Right renal cortex interstitium (tissue), 3 donors: ENCODE data around the gene DNAAF2. TPM values are rescaled to one million over a fixed set of nuclear protein-coding genes. Genes with fewer than 3 reads are reported as not detected.
"Not testable (repeated sequence)": the region's sequence is repeated elsewhere in the genome, so short reads cannot be mapped to it uniquely, and the experiment has no call there.

Experiments used
- DNase-seq, 3 donors: peaks; one replicate each; pipeline ENCODE4 v3.0.0-alpha.2; 2013; ENCODE audit warnings: low read depth in 3 of 3, low spot score in 2 of 3
- polyA plus RNA-seq, 3 donors: library from polyadenylated mRNA; unstranded; fragments of 120-200 nt; gene quantifications; one replicate each; pipeline ENCODE4 v1.2.1, GENCODE V29; 2013; ENCODE audit not compliant: insufficient read length in 3 of 3

Gene DNAAF2
- polyA plus RNA-seq, 3 donors: 17.5 to 18.7 (median 18.0) TPM

DNA sequence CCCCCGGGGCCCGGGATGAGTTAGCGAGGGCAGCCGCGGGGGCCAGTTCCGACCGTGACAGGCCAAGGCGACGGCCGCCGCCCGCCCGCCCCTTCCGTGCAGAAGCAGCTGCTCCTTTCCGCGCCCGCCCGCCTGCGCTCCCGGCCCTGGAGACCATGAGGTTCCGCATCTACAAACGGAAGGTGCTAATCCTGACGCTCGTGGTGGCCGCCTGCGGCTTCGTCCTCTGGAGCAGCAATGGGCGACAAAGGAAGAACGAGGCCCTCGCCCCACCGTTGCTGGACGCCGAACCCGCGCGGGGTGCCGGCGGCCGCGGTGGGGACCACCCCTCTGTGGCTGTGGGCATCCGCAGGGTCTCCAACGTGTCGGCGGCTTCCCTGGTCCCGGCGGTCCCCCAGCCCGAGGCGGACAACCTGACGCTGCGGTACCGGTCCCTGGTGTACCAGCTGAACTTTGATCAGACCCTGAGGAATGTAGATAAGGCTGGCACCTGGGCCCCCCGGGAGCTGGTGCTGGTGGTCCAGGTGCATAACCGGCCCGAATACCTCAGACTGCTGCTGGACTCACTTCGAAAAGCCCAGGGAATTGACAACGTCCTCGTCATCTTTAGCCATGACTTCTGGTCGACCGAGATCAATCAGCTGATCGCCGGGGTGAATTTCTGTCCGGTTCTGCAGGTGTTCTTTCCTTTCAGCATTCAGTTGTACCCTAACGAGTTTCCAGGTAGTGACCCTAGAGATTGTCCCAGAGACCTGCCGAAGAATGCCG lies 13.7 kb downstream of the DNAAF2 start:
- DNase-seq: no peak

GRCh38 chr14:49620182-49621113 lies 14.6 kb downstream of the DNAAF2 start, which contains the start of the genes MGAT2 and RPL36AL:
MGAT2 (plus strand) TSS chr14:49620799; CDS start chr14:49621269, 470 bp downstream.
RPL36AL (minus strand) TSS chr14:49620626; CDS start chr14:49619104, 1,522 bp downstream.
- peak; percentile 93 to 98 (median 96) for DNase-seq

- no peak for DNase-seq
Measured at GRCh38 chr14:49619730-49620129, 15.3 kb downstream of the DNAAF2 start.

- not testable (repeated sequence) for DNase-seq
Measured at GRCh38 chr14:49619273-49619672, 15.8 kb downstream of the DNAAF2 start.

- DNase-seq: no peak
Measured at GRCh38 chr14:49617852-49618519, 17.1 kb downstream of the DNAAF2 start.

DNA sequence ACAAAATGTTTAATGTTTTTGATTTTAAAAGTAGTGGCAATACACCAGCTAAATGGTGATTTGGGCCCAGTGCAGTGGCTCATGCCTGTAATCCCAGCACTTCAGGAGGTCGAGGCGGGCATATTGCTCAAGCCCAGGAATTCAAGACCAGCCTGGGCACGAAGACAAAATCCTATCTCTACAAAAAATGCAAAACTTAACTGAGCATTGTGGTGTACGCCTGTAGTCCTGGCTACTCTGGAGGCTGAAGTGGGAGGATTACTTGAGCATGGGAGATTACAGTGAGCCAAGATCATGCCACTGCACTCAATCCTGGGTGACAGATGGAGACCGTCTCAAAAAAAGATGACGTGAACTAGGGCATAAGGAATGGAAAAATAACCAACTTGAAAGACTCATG lies 19.3 kb downstream of the DNAAF2 start:
- DNase-seq: no peak

DNA sequence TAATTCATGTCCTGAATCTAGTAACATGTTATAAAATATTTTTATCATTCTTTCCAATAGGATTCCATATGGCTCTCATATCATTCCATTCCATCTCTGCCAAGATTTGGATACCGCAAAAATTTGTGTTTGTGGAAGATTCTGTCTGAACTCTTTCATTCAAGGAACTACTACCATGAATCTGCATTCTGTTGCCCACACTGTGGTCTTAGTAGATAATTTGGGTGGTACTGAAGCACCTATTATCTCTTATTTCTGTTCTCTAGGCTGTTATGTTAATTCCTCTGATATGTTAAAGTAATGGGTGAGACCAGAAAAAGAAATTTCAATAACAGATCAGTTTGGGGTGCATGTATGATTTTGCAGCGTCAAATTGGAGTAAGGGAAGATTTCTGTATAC lies 20.8 kb downstream of the DNAAF2 start:
- DNase-seq: no peak

DNA sequence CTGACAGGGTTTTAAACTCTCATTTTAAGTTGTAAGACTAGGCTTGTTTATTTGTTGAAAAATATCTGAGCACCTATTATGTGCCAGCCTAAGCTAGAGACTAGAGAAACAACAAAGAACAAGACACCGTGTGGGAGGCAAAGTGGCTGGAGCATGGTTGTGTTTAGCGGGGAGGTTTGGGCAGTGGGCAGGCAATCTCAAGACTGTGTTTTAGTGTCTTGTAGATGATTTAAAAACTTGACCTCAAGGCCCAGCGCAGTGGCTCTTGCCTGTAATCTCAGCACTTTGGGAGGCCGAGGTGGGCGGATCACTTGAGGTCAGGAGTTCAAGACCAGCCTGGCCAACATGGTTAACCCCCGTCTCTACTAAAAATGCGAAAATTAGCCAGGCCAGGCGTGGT lies 22.4 kb downstream of the DNAAF2 start:
- no peak for DNase-seq

DNA sequence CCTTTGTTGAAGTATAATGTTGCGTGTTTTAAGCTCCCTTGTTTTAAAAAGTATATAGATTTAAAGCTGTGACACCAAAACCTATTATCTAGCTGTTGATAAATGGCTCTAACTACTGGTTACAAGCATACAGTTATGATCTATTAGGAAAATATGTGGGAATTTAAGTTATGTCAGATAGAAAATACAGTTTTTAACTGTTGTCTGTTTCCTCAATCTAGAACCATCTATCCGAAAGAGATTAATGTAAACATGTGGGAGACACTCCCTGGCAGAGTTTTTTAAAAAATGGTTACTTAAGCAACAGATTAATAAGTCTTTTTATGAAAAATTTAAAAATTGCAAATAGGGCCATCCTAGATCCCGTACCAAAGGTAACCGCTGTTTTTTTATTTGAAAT lies 22.8 kb downstream of the DNAAF2 start:
- DNase-seq: no peak

DNA sequence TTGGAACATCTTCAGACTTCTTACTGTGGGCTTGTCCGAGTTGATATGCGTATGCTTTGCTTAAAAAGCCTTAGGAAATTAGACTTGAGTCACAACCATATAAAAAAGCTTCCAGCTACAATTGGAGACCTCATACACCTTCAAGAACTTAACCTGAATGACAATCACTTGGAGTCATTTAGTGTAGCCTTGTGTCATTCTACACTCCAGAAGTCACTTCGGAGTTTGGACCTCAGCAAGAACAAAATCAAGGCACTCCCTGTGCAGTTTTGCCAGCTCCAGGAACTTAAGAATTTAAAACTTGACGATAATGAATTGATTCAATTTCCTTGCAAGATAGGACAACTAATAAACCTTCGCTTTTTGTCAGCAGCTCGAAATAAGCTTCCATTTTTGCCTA lies 27.5 kb downstream of the DNAAF2 start:
- DNase-seq: no peak

DNA sequence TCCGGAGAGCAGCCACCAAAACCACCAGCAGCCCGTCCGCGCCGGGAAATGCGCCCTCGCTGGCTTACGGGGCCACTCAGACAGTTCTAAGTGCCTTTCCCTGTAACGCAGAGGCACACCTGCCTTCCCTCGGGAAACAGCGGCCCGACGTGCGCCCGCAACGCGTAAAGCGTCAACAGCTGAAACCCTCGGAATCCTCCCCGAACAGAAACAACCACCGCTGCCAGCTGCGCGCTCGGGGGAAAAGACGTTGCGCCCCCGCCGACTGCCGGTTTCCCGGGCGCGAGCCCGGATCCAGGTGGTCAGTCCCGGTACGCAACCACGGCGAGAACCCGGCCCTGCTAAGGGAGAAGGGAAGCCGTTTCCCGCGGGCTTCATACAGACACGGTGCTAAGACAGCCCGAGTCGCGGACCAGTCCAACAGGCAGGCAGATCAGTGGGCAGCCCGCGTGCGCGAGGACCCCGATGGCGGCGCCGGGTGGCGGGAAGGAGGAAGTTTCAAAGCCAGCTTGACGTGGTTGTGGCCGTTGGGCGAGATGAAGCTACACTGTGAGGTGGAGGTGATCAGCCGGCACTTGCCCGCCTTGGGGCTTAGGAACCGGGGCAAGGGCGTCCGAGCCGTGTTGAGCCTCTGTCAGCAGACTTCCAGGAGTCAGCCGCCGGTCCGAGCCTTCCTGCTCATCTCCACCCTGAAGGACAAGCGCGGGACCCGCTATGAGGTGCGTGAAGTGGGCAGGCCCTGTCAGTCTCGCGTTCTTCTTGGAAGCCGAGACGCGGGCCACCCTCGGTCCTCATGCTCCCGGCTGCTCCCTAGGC lies 36.4 kb downstream of the DNAAF2 start, which contains the start of gene LRR1:
Gene LRR1 (plus strand): TSS at position 456 of the 816 bp plus-strand sequence. CDS start 81 bp downstream, at position 537.
- DNase-seq: peak; percentile 73 to 80 (median 73)

- no peak for DNase-seq
Measured at GRCh38 chr14:49598189-49598484, 36.9 kb downstream of the DNAAF2 start.

GRCh38 chr14:49594347-49595091 lies 40.5 kb downstream of the DNAAF2 start:
- DNase-seq: no peak

- no peak for DNase-seq
Measured at GRCh38 chr14:49593016-49593415, 42.0 kb downstream of the DNAAF2 start.

GRCh38 chr14:49589387-49589786 lies 45.7 kb downstream of the DNAAF2 start:
- no peak for DNase-seq

DNA sequence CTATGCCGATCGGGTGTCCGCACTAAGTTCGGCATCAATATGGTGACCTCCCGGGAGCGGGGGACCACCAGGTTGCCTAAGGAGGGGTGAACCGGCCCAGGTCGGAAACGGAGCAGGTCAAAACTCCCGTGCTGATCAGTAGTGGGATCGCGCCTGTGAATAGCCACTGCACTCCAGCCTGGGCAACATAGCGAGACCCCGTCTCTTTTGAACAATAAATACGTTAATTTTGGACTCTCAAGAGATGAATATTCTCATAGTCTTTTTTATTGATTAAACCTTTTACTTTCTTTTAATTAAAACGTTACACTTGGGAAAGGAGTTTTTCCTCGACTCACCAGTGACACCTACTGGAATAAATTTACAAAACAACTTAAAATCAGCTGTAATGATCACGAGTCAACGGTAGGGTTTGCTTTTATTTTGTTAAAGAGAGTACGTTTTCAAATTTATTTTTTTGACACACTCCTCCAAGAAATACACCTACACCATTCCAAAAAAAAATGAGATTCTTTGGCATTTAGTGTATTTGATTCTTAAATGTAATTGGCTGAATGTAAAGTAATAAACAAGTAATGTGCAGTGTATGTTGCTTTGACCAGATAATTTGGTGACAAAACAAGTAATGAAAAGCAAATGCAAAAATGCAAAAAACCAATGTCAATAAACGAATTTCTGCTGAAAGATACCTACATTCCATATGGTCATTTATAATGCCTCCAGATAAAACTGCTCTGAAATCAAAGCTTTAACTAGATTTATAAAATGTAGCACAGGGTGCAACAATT lies 48.2 kb downstream of the DNAAF2 start:
- DNase-seq: peak; percentile 58 to 68 (median 62)

DNA sequence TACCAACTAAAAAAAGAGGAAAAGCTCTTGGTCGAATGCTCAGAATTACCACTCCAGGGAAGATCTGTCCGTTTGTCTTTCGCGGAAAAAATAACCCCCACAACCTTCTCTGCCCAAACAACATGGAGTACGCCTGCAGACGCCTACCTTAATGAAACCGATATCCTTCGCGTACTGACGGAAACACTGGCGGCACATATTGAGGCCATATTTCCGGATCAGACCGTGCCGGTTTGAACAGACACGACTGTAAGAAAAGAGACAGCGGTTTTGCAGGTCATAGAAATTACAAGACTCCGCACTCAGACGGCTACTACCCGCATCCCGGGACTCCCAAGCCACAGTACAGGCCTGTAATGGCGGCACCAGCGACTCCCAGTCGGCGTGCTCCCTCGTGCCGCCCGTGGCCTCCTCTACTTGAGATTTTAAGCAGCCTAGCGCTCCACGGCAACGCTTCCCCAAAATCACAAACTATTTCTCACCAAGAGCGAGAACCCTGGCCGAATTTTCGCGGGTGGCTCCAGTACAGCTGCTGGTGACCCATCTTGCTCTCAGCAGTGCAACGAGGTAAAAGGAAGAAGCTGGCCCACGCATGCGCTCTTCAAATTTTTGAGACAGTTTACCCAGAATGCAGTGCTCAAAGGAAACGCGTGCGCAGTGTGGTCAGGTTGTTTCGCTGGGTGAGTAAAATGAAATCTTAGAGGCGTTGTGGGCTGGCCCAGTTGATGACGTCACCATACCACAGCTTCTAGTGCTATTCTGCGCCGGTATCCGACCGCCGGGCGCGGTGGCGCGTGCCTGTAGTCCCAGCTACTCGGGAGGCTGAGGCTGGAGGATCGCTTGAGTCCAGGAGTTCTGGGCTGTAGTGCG lies 49.0 kb downstream of the DNAAF2 start, which contains the start of gene RPS29:
Gene RPS29 (minus strand): TSS at position 578 of the 870 bp plus-strand sequence. CDS start 34 bp downstream, at position 544.
- DNase-seq: peak; percentile 99
